Fibroblast of lung (primary cell): ENCODE data around the gene CCDC171.

ENCODE experiments used
- EZH2 ChIP-seq: IDR thresholded peaks from 2 replicates; pipeline ENCODE4 v1.5.1; 2012; ENCODE audit warnings: low read length, control low read depth, mild to moderate bottlenecking; ENCODE audit errors: missing control alignments
- TF ChIP-seq, protein P1 (sequence below), 2 donors: IDR thresholded peaks in 1 of 2; conservative IDR thresholded peaks in 1 of 2; 1 replicate in 1 of 2; 2 replicates in 1 of 2; pipeline ENCODE4 v1.5.1; 2011 to 2012; ENCODE audit warnings: low read length in 2 of 2, control low read depth in 1 of 2, inconsistent platforms in 1 of 2, low read depth in 1 of 2, mild to moderate bottlenecking in 1 of 2

DNA sequence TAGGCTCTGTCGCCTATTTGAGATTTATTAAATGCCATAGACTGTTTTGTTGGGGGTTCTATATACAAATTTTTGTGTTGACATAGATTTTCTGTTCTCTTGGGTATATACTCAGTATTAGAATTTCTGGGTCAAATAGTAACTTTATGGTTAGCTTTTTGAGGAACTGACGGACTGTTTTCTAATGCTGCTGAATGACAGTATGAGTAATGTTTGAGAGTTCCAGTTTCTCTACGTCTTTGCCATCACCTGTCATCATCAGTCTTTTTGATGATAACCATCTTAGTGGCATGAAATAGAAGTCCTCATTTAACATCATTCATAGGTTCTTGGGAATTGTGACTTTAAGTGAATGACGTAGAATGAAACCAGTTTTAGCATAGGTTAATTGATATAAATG lies 60.1 kb downstream of the CCDC171 start:
- TF ChIP-seq, protein P1, sequence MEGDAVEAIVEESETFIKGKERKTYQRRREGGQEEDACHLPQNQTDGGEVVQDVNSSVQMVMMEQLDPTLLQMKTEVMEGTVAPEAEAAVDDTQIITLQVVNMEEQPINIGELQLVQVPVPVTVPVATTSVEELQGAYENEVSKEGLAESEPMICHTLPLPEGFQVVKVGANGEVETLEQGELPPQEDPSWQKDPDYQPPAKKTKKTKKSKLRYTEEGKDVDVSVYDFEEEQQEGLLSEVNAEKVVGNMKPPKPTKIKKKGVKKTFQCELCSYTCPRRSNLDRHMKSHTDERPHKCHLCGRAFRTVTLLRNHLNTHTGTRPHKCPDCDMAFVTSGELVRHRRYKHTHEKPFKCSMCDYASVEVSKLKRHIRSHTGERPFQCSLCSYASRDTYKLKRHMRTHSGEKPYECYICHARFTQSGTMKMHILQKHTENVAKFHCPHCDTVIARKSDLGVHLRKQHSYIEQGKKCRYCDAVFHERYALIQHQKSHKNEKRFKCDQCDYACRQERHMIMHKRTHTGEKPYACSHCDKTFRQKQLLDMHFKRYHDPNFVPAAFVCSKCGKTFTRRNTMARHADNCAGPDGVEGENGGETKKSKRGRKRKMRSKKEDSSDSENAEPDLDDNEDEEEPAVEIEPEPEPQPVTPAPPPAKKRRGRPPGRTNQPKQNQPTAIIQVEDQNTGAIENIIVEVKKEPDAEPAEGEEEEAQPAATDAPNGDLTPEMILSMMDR (conservative IDR thresholded peaks at IDR 0.05 in 1 of 2, IDR thresholded peaks at IDR 0.05 in 1 of 2; ENCODE audit: low read depth in 1 of 2, low read length in 2 of 2) = no peak
- no peak for TF ChIP-seq EZH2
